ENCODE results near the gene VAV3. TPM values are rescaled to one million over a fixed set of nuclear protein-coding genes. Genes with fewer than 3 reads are reported as not detected.
A peak's percentile ranks its signal among the peaks of the same experiment; 100 is the strongest.
"Not testable (repeated sequence)": the region's sequence is repeated elsewhere in the genome, so short reads cannot be mapped to it uniquely, and the experiment has no call there.

The VAV3 gene
- polyA plus RNA-seq, 3 donors: 5.4 to 9.2 (median 9.0) TPM

- Histone ChIP-seq H3K9ac (ENCODE audit: insufficient read depth, low read length, poor library complexity, severe bottlenecking) (no peak overlapping the region), H2AFZ (ENCODE audit: insufficient read depth, low read depth, low read length, poor library complexity, severe bottlenecking) (no peak overlapping the region), H3K27me3 (ENCODE audit: control insufficient read depth in 2 of 2, insufficient read depth in 2 of 2, low read length in 2 of 2) (no peaks in the 10 kb centered on the region), H3K4me3 (replicated peaks in 1 of 3; ENCODE audit: low read depth in 2 of 3, low read length in 3 of 3) (no peak overlapping the region), H4K20me1 (ENCODE audit: insufficient read depth, low read length) (no peaks in the 10 kb centered on the region), H3K79me2 (ENCODE audit: insufficient read depth, low read length) (peaks cover 20% of the 10 kb centered on the region), H3K9me3 (replicated peaks in 1 of 2; ENCODE audit: control insufficient read depth in 1 of 2, insufficient read depth in 1 of 2, low read length in 2 of 2) (no peaks in the 10 kb centered on the region), H3K36me3 (replicated peaks in 1 of 2; ENCODE audit: control insufficient read depth in 1 of 2, insufficient read depth in 2 of 2, low read length in 2 of 2) (no peaks in the 10 kb centered on the region), H3K4me2 (replicated peaks; ENCODE audit: extremely low read depth, low read length, poor library complexity, severe bottlenecking) (no peak overlapping the region), H3K27ac (ENCODE audit: low read depth in 1 of 2, low read length in 2 of 2) (no peak overlapping the region), H3K4me1 (ENCODE audit: control insufficient read depth in 1 of 2, insufficient read depth in 2 of 2, low read length in 2 of 2) (no peaks in the 10 kb centered on the region)
- H3K9me3 Mint-ChIP-seq: peaks cover 0 to 11% (median 5%) of the 10 kb centered on the region in 7 donors
- no peak for DNase-seq
- intact Hi-C loops (cut with micrococcal nuclease): loop anchor here in 1 of 2 donors (10.0 kb wide), 1 partner anchor 53 kb away; no protein-coding TSS in a partner anchor
- no peak overlapping the region for H3K27ac Mint-ChIP-seq
- H3K27me3 Mint-ChIP-seq (ENCODE audit: low read depth in 3 of 3): no peaks in the 10 kb centered on the region
- TF ChIP-seq CTCF (IDR thresholded peaks at IDR 0.05): no peak
- H3K4me1 Mint-ChIP-seq: peaks cover 22% of the 10 kb centered on the region
- peaks cover 7 to 9% of the 10 kb centered on the region in 2 donors for H3K36me3 Mint-ChIP-seq
- H3K4me3 Mint-ChIP-seq: no peak overlapping the region
Measured at GRCh38 chr1:107851418-107851817, 113.6 kb downstream of the VAV3 start.

GRCh38 chr1:107844541-107845194 lies 120.3 kb downstream of the VAV3 start:
- intact Hi-C loops (cut with micrococcal nuclease); H3K36me3 Mint-ChIP-seq; H3K9me3 ChIP-seq (replicated peaks in 1 of 2; ENCODE audit: control insufficient read depth in 1 of 2, insufficient read depth in 1 of 2, low read length in 2 of 2); H3K9me3 Mint-ChIP-seq; H3K36me3 ChIP-seq (replicated peaks in 1 of 2; ENCODE audit: control insufficient read depth in 1 of 2, insufficient read depth in 2 of 2, low read length in 2 of 2); H3K27me3 ChIP-seq (ENCODE audit: control insufficient read depth in 2 of 2, insufficient read depth in 2 of 2, low read length in 2 of 2); H2AFZ ChIP-seq (ENCODE audit: insufficient read depth, low read depth, low read length, poor library complexity, severe bottlenecking); DNase-seq; H3K27me3 Mint-ChIP-seq (ENCODE audit: low read depth in 3 of 3): not testable (repeated sequence)
- Histone ChIP-seq H4K20me1 (ENCODE audit: insufficient read depth, low read length) (peaks cover 19% of the 10 kb centered on the region), H3K27ac (ENCODE audit: low read depth in 1 of 2, low read length in 2 of 2) (peak overlapping the region in 1 of 2 donors; percentile 61), H3K79me2 (ENCODE audit: insufficient read depth, low read length) (peaks cover 14% of the 10 kb centered on the region), H3K4me1 (ENCODE audit: control insufficient read depth in 1 of 2, insufficient read depth in 2 of 2, low read length in 2 of 2) (peaks cover 34 to 52% of the 10 kb centered on the region in 2 donors), H3K9ac (ENCODE audit: insufficient read depth, low read length, poor library complexity, severe bottlenecking) (peak overlapping the region; percentile 8), H3K4me2 (replicated peaks; ENCODE audit: extremely low read depth, low read length, poor library complexity, severe bottlenecking) (peak overlapping the region; percentile 52), H3K4me3 (replicated peaks in 1 of 3; ENCODE audit: low read depth in 2 of 3, low read length in 3 of 3) (peak overlapping the region in 1 of 3 experiments; percentile 46)
- H3K27ac Mint-ChIP-seq: peak overlapping the region in 5 of 7 donors; percentile 22 to 83 (median 63)
- peaks cover 67% of the 10 kb centered on the region for H3K4me1 Mint-ChIP-seq
- WGBS (ENCODE audit: insufficient coverage): 48% methylated on average over 4 of the region's 7 CpGs
- peak overlapping the region; percentile 59 to 74 for H3K4me3 Mint-ChIP-seq

All from CD14-positive monocyte (primary cell).